Stimulated activated CD4-positive, alpha-beta T cell treated with anti-CD3 and anti-CD28 coated beads, Interleukin-2, amount 100 ng/mL, for 24 hours (primary cell): ENCODE measurements around the gene IL11.

Experiments used
- DNase-seq, 2 donors: peaks; one replicate each; pipeline ENCODE4 v3.0.0-alpha.2; 2020

IL11 gene

GRCh38 chr19:55321466-55322137, 48.7 kb downstream of the IL11 start:
- DNase-seq, result no peak

GRCh38 chr19:55320844-55321419, 49.3 kb downstream of the IL11 start:
- no peak for DNase-seq

DNA sequence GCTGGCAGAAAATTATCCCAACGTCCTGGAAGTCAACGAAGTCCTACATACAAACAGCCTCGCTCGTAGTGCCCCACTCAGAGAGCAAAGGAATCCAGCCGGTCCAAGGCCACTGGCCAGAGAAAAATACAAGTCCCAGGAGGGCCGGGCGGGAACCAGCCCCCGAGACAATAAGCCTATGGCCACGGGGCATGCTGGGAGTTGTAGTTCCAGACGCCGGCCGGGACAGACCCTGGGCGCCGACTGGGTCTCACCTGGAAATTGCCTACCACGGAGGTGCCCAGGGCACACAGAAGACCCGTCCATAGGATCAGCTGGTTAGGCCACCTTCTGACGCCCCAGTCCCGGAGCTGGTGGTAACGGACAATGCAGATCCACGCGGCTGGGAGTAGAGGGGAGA, 50.5 kb downstream of the IL11 start:
- no peak for DNase-seq

- DNase-seq, result no peak
Measured at GRCh38 chr19:55316646-55317045, 53.6 kb downstream of the IL11 start.

DNA sequence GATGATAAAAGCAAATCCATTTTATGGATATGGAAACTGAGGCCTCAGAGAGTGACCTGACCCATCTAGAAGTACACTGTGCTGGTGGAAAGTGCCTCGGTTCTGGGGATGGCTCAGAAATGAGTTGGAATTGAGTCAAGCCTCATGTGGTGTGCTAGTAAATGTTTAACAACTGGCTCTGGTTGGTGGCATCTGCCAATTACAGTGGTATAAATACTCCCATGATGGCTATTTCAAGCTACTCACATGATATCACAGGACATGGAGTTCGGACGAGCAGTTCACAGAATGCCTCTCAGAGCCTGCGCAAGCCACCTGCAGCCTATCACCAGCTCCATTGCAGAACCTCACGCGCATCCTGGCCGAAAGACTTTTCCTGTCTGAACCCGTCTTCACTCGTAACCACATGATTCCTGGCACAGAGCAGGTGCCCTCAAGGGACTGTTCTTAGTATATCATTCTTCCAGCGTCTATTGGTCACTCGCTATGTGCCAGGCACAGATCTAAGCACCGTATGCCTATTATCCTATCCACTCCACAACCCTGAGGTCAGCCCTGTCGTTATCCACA, 54.2 kb downstream of the IL11 start:
- no peak for DNase-seq

DNA sequence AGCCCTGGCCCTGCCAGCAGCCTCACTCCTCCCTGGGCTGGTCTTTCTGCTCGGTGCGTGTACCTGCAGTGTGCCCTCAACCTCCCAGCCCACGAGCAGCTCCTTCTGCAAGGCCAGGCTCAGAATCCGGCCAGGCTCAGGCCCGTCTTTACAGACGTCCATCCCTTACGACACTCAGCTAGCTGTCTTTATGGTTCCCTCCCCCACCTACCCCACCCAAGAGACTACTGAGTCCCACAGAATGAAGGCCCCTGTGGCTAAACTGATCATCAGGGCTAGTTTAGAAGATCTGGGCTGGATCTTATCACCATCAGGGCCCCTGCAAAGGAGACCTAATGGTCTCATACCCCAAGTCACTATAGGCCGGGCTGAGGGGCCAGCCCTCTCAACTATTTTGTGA, 55.9 kb downstream of the IL11 start:
- DNase-seq, result no peak
